Measurements from ENCODE around the gene SRSF4.
A peak's percentile ranks its signal among the peaks of the same experiment; 100 is the strongest.

Gene SRSF4

DNA sequence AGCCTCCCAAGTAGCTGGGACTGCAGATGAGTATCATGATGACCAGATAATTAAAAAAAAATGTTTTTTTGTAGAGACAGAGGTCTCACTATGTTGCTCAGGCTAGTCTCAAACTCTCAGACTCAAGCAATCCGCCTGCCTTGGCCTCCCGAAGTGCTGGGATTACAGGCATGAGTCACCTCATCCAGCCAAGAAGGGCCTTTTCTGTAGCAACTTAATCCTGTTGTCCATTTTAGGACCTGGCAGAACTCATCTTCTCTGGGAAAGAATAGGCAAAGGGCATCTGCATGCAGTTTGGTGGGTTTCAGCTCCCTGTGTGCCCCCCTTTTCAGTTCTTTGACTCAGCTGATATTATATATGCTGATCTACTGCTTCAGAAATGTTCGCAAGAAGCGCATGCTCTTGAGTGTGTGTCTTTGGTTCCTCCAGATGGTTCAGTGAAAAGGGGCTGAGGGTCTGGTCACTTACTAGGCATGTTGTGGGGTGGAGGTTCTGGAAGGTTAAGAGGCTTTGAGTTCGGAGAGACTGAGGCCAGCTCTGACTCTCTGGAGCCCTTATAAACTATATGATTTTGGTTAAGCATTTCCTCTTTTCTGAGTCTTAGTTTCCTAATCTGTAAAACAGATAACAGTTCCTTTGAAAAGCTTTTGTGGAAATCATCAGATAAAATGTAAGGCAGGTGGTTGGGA lies 19.4 kb upstream of the SRSF4 start:
- DNase-seq (ENCODE audit: low read depth in 2 of 2) = no peak

DNA sequence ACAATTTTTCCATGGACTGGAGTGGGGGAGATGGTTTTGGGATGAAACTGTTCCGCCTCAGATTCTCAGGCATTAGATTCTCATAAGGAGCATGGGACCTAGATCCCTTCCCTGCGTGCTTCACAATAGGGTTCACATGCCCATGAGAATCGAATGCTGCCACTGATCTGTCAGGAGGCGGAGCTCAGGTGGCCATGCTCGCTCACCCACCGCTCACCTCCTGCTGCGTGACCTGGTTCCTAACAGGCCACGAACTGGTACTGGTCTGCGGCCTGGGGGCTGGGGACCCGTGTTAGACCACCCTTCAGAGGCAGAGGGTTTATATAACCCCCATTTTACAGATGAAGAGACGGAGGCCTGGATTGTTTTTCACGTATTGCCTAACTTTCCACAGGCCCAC lies 16.3 kb upstream of the SRSF4 start:
- DNase-seq (ENCODE audit: low read depth in 2 of 2) = no peak

- no peak for DNase-seq (ENCODE audit: low read depth in 2 of 2)
These were observed 15.9 kb upstream of the SRSF4 start for GRCh38 chr1:29197590-29197924.

- DNase-seq (ENCODE audit: low read depth in 2 of 2) = no peak
These were observed 15.3 kb upstream of the SRSF4 start for GRCh38 chr1:29196863-29197589.

DNA sequence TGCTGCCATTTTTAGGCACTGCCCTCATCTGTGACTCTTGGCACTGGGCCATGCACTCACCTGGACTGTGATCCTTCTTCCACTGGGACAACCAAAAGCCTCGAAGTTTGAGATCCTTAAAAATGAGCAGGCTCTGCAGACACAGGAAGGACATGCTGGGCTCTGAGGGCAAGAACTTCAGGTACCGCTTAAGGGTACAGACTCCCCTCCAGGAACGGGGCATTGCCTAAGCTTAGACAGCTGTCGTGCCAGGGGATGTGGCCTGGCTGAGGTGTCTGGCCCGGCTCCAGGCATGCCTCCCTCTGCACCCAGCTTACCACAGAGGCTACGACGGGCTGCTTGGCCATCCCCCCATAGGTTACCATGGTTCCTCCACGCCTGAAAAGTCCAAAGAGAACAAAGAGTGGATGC lies 14.2 kb upstream of the SRSF4 start:
- no peak for DNase-seq (ENCODE audit: low read depth in 2 of 2)

- no peak for DNase-seq (ENCODE audit: low read depth in 2 of 2)
These were observed 12.3 kb upstream of the SRSF4 start for GRCh38 chr1:29193879-29194455.

DNA sequence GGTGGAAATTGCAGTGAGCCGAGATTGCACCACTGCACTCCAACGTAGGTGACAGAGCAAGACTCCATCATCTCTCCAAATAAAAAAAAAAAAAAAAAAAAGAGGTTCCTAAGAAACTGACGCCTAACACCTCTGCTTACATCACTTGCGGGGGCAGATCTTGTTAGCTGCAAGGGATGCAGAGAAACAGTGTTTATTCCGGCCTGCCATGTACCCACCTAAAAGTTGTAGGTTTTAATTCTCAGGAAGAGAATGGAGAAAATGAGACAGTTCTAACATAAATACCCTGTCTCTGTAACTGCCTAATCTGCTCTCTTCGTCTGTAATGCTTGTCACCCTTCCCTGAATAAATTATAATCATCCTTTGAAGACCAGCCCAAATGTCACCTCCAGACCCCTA lies 9.0 kb upstream of the SRSF4 start:
- DNase-seq (ENCODE audit: low read depth in 2 of 2) = no peak

GRCh38 chr1:29186707-29187106 lies 5.0 kb upstream of the SRSF4 start:
- no peak for DNase-seq (ENCODE audit: low read depth in 2 of 2)

- DNase-seq (ENCODE audit: low read depth in 2 of 2) = no peak
These were observed 4.6 kb upstream of the SRSF4 start for GRCh38 chr1:29186252-29186651.

- no peak for DNase-seq (ENCODE audit: low read depth in 2 of 2)
These were observed 1.6 kb upstream of the SRSF4 start for GRCh38 chr1:29183287-29183686.

DNA sequence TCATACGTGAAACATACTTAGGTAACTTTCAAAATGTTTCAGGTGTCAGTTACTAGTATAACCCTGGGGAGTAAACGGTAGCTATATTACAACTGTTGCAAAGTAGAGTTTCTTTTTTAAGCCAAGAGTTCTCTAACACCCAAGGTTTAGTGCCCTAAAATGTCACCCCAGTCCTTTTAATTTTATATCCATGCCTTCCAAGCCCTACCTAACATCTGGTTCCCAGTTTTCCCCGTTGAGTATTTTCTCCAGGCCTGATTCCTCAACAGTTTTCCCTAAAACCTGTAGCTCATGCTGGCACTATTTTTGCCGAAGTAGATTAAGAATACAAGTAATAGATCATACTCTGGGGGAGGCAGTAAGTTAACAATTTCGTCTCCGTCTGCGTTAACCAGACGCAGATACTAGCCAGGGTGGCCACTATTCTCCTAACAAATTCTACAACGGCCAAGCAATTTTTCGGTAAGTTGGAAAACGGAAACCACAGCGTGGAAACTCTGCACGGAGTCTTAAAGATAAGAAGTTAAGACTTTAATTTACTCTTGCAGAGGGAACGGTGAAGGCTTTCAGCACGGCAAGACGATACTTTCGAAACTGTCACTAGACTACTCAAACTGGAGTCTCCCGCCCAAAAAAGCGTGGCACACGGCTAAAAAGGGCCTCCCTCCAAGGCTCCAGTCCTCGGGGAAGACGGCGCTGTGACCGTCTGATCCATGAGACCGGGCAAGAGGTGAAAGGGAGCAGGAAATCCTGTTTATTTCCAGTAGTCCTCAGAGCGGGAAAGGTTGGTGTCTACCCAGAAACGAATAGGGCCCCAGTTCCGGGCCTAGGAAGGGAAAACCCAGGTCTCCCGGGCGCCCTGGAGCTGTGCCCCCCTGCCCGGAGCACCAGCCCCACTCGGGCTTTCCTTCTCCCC lies 945 bp downstream of the SRSF4 start:
- DNase-seq (ENCODE audit: low read depth in 2 of 2) = peak in 1 of 2 donors; percentile 3

- no peak for DNase-seq (ENCODE audit: low read depth in 2 of 2)
These were observed 2.0 kb downstream of the SRSF4 start for GRCh38 chr1:29179641-29180184.

- DNase-seq (ENCODE audit: low read depth in 2 of 2) = no peak
These were observed 4.5 kb downstream of the SRSF4 start for GRCh38 chr1:29177022-29177705.

DNA sequence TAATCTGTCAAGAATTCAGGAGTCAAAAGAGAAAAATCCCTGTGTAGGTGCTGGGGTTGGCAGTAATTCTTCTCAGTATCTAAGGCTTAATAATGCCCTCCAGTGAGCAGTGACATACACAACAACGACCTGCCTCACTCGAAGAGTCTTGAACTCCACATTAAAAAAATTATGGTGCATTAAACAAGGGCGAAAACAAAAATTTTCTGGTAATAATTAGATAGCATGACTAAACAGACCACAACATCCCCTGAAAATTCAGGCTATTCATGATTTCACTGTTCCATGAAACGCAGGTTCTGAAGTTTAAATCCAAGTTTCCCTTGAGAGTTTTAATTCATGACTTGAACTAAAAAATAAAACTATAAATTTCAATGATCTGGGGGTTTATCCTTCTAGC lies 5.1 kb downstream of the SRSF4 start:
- no peak for DNase-seq (ENCODE audit: low read depth in 2 of 2)

DNA sequence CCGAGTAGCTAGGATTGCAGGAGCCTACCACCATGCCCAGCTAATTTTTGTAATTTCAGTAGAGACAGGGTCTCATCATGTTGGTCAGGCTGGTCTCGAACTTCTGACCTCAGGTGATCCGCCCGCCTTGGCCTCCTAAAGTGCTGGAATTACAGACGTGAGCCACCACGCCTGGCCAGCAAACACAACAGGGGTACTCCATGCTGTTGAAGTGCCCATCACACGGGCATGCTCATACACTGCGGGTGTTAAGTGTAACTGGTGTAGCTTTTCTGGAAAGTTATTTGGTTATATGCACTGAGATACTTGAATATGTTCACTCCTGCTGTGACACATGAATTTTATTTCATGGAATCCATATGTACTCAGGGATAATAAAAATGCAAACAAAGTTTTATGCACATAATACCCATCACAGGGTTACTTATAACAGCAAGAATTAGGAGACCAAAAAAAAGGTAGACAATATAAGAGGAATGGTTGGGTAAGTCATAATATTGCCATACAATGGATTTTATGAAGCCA lies 9.2 kb downstream of the SRSF4 start:
- DNase-seq (ENCODE audit: low read depth in 2 of 2) = no peak

GRCh38 chr1:29171521-29171920 lies 10.2 kb downstream of the SRSF4 start:
- DNase-seq (ENCODE audit: low read depth in 2 of 2) = no peak

DNA sequence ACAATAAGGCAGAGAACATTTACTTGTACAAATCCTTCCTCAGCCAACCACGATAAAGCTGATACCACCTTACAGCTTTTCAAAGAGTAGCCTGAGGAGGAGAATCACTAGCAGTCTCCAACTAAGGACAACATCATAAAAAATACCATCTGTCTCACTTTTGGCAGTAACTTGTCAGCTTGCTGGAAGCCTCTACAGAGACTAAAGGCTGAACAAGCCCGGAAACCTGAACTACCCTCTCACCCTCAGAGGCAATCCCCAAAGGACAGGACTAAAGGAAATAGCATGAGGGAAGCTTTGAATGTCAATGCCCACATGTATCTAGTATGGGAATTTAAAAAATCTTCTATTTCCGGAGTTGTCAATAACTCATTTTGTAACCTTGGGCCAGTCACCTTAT lies 10.6 kb downstream of the SRSF4 start:
- DNase-seq (ENCODE audit: low read depth in 2 of 2) = no peak

DNA sequence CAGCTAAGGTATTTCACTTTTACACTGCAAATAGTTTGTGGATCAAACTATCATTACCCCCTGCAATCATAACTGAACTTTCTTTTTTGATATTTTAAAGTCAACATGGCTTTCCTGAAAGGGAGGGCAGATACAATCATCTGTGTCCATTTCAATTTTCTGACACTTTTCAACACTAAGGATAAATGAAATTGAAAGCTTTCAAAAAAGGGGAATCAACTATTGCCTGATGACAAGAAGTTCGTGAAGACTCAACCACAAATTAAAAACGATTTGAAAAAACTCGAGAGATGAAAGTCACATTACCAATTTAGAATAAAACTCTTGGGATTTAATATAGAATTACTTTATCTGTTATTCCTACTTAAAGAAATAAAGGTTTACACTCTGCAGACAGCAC lies 11.7 kb downstream of the SRSF4 start:
- no peak for DNase-seq (ENCODE audit: low read depth in 2 of 2)

DNA sequence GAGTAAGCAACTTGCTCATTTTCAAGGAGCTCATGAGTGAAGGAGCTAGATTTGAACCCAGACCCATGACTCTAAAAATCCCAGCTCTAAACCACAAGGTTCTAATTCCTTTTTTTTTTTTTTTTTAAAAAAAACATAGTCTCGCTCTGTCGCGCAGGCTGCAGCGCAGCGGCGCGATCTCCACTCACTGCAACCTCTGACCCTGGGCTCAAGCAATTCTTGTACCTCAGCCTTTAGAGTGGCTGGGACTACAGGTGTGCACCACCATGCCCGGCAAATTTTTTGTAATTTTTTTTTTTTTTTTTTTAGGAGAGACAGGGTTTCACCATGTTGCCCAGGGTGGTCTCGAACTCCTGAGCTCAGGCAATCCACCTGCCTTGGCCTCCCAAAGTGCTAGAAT lies 13.8 kb downstream of the SRSF4 start:
- no peak for DNase-seq (ENCODE audit: low read depth in 2 of 2)

GRCh38 chr1:29166291-29166878 lies 15.3 kb downstream of the SRSF4 start:
- DNase-seq (ENCODE audit: low read depth in 2 of 2) = no peak

GRCh38 chr1:29164588-29164987 lies 17.1 kb downstream of the SRSF4 start:
- no peak for DNase-seq (ENCODE audit: low read depth in 2 of 2)
